Measurements from ENCODE around the gene RABGAP1L.
"Not testable (repeated sequence)": the region's sequence is repeated elsewhere in the genome, so short reads cannot be mapped to it uniquely, and the experiment has no call there.

The RABGAP1L gene

GRCh38 chr1:174153085-174153824 lies 6.1 kb upstream of the RABGAP1L start:
- no peak for DNase-seq (ENCODE audit: low read depth)

GRCh38 chr1:174153825-174154107 lies 5.6 kb upstream of the RABGAP1L start:
- no peak for DNase-seq (ENCODE audit: low read depth)

GRCh38 chr1:174156437-174156836 lies 2.9 kb upstream of the RABGAP1L start:
- DNase-seq (ENCODE audit: low read depth) = no peak

- no peak for DNase-seq (ENCODE audit: low read depth)
Observed at GRCh38 chr1:174157157-174157806, 2.0 kb upstream of the RABGAP1L start.

DNA sequence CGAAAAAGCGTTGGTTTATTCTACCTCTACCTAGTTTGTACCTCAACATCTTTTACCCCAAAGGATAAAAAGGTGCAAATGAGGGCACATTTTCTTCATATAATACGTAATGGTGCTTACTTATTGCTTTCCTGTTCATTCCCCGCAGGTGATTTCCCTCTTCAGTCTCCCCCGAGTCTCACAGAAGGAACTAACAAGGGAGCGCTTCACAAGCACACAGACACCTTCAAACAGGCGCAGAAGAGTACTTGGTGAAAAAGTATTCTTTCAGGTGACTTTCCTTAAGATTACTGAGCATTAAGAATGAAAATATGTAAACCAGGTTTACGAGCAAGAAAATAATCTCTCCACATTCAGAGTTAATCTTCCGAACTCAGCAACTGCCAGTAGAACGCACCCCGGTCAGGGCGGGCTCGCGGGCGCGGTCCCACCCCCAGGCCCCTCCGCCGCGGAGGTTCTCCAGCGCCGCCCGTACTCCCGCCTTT lies 511 bp upstream of the RABGAP1L start:
- DNase-seq (ENCODE audit: low read depth) = no peak

GRCh38 chr1:174160109-174160473 lies 771 bp downstream of the RABGAP1L start:
- no peak for DNase-seq (ENCODE audit: low read depth)

GRCh38 chr1:174160603-174161002 lies 1.3 kb downstream of the RABGAP1L start:
- no peak for DNase-seq (ENCODE audit: low read depth)

GRCh38 chr1:174161813-174162212 lies 2.5 kb downstream of the RABGAP1L start:
- DNase-seq (ENCODE audit: low read depth) = no peak

DNA sequence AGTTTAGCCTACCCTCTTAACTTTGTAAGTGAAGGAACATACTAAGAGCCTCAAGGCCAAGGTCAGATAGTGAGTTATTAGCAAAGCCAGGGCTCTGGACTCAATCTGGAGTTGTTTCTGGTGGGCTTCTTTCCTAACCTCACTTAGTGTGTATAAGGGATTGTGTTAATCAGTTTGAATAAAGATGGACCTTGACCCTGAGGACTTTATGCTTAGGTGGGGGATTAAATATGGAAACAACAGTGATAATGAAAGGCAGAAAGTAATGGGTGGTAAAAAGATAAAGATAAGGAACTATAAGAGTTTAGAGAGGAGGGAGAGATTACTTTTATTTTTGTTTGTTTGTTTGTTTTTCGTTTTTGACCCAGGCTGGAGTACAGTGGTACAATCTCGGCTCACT lies 5.5 kb downstream of the RABGAP1L start:
- no peak for DNase-seq (ENCODE audit: low read depth)

DNA sequence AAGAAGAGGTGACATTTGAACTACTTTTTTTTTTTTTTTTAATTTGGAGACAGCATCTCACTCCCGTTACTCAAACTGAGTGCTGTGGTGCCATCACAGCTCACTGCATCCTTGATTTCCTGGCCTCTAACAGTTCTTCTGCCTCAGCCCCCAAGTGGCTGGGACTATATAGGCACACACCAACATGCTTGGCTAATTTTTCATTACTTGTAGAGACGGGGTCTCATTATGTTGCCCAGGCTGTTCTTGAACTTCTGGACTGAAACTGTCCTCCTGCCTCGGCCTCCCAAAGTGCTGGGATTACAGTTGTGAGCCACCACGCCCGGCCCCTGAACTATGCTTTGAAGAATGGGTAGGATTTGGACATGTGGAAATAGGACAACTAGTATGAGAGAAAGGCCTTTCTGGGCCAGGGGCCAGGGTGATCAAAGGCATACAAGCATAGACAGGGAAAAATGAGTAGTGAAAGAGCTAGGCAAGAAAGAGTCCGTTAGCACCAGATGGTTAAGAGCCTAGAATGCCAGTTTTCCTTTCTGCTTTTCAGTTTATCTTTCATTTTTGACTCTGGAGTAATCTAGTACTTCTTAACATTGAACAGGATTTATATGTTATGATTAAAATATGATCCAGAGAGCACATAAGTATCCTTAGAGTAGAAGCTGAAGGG lies 6.3 kb downstream of the RABGAP1L start:
- DNase-seq (ENCODE audit: low read depth) = no peak

GRCh38 chr1:174166530-174167264 lies 7.4 kb downstream of the RABGAP1L start:
- DNase-seq (ENCODE audit: low read depth) = no peak

- DNase-seq (ENCODE audit: low read depth) = no peak
Observed at GRCh38 chr1:174167265-174167803, 8.0 kb downstream of the RABGAP1L start.

- no peak for DNase-seq (ENCODE audit: low read depth)
Observed at GRCh38 chr1:174169342-174169741, 10.0 kb downstream of the RABGAP1L start.

GRCh38 chr1:174171073-174171472 lies 11.8 kb downstream of the RABGAP1L start:
- DNase-seq (ENCODE audit: low read depth) = no peak

DNA sequence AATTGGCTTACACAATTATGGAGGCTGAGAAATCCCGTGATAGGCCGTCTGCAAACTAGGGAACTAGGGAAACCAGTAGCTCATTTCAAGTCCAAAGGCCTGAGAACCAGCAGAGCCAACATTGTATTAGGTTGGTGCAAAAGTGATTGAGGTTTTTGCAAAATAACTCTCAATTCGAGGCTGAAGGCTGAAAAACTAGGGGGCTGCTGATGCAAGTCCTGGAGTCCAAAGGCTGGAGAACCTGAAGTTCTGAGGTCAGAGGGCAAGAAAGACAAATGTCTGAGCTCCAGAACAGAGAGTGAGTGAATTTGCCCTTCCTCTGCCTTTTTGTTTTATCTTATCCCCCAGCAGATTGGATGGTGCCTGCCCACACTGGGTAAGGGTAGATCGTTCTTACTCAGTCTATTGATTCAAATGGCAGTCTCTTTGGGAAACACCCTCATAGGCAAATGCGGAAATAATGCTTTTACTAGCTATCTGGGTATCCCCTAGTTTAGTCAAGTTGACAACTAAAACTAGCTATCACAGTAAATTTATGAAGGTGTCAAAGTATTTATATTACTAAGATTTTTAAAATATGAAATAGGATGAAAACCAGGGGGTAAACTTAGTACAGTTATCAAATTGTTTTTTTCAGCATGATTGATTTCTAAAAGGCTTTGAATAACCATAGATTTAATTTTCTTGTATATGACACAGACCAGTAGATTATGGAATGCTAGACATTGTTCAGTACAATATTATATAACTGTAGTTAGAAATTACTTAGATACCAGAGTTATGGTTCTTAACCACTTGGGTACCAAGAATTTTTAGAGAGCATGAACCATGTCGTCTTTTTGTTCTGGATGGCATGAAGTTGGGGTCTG lies 15.4 kb downstream of the RABGAP1L start:
- DNase-seq (ENCODE audit: low read depth) = no peak

- DNase-seq (ENCODE audit: low read depth) = not testable (repeated sequence)
Observed at GRCh38 chr1:174178459-174178858, 19.1 kb downstream of the RABGAP1L start.

DNA sequence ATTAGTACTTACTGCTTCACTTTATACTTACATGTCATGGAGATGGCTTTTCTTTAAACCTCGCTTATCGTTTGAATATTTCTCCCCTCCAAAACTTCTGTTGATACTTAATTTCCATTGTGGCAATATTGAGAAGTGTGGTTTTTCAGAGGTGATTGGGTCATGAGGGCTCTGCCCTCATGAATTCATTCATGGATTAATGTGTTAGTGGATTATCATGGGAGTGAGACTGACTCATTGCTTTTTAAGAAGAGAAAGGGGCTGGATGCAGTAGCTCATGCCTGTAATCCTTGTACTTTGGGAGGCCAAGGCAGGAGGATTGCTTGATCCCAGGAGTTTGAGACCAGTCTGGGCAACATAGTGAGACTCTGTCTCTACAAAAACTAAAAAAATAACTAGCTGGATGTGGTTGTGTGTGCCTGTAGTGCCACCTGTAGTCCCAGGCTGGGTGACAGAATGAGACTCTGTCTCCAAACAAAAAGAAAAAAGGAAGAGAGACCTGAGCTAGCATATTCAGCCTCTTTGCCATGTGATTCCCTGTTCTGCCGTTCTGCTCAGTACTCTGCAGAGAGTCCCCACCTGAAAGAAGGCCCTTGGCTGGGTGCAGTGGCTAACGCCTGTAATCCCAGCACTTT lies 30.2 kb downstream of the RABGAP1L start:
- DNase-seq (ENCODE audit: low read depth) = no peak

DNA sequence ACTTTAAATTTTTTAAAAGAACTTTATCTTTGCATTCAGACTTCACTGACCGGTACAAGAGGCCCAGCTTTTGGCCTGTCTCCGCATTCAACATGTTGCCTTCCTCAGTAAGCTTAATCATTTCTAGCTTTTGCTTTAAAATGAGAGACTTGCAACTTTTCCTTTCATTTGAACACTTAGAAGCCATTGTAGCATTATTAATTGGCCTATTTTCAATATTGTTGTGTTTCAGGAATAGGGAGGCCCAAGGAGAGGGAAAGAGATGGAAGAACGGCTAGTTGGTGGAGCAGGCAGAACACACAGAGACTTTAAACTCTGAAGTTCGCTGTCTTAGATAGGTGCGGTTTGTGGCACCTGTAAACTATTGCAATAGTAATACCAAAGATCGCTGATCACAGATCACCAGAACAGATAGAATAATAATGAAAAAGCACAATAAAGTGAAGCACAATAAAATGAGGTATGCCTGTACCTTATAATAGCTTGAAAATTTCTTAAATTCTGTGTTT lies 31.4 kb downstream of the RABGAP1L start:
- no peak for DNase-seq (ENCODE audit: low read depth)

GRCh38 chr1:174191349-174191862 lies 32.1 kb downstream of the RABGAP1L start:
- DNase-seq (ENCODE audit: low read depth) = no peak

GRCh38 chr1:174194461-174194860 lies 35.1 kb downstream of the RABGAP1L start:
- DNase-seq (ENCODE audit: low read depth) = no peak

Measured in stimulated activated CD8-positive, alpha-beta memory T cell treated with anti-CD3 and anti-CD28 coated beads, Interleukin-7, amount 100 ng/mL, for 24 hours (primary cell).